ENCODE measurements around the gene TMEM8B. TPM values are rescaled to one million over a fixed set of nuclear protein-coding genes. Genes with fewer than 3 reads are reported as not detected.
"Not testable (repeated sequence)": the region's sequence is repeated elsewhere in the genome, so short reads cannot be mapped to it uniquely, and the experiment has no call there.

The TMEM8B gene
- total RNA-seq, 3 donors from 2014 or later = 1.5 to 1.9 (median 1.8) TPM

DNA sequence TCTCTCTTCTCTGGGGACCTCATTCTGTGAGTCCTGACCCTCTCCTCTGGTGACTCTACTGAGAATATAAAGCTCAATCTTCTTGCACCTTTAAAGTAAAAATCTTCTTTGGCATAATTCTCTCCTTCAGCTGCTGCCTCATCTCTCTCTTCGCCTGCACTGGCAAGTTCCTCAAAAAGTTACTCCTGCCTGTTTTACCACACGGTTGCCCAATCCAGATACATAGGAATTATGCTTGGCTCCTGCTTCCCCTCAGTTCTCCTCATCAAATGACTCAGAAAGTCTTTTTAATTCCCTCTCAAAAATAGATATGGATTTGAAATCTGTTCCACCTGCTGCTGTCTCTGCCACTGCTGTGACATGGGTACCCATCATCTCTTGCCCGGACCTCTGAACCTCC is 62.6 kb downstream of the TMEM8B start:
- H3K27me3 Mint-ChIP-seq (ENCODE audit: low read depth) = peaks cover 21% of the 10 kb centered on the region
- no peaks in the 10 kb centered on the region for H3K4me1 Mint-ChIP-seq (ENCODE audit: low read depth)

DNA sequence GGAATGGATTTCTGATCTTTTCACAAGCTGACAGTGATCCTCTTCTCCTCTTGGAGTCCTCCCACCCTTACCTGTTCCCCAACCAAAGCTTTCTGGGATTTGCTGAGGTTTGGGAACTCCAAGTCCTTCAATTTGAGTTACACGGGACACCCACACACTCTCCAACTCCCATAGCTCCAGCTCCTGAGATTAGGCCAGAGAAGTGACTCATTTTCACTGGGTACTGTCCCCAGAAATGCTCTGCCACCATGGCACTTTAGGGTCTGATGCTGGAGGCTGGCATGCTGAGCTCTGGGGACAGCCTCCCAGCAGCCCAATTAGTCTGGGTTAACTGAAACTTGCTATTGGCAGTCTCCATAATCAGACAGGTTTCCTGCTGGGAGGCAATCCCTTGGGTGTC is 63.0 kb downstream of the TMEM8B start:
- no peak for DNase-seq
- no peak for ATAC-seq
- Mint-ChIP-seq H3K36me3 (ENCODE audit: insufficient read depth) (no peaks in the 10 kb centered on the region), H3K9me3 (no peaks in the 10 kb centered on the region), H3K27me3 (ENCODE audit: low read depth) (peaks cover 21% of the 10 kb centered on the region), H3K4me1 (ENCODE audit: low read depth) (no peaks in the 10 kb centered on the region), H3K4me3 (no peak overlapping the region)

More for the DNA sequence above, 62.6 kb downstream of the TMEM8B start:
- H3K36me3 Mint-ChIP-seq (ENCODE audit: insufficient read depth) = no peaks in the 10 kb centered on the region
- DNase-seq = no peak
- H3K4me3 Mint-ChIP-seq = no peak overlapping the region
- no peaks in the 10 kb centered on the region for H3K9me3 Mint-ChIP-seq
- ATAC-seq = no peak

DNA sequence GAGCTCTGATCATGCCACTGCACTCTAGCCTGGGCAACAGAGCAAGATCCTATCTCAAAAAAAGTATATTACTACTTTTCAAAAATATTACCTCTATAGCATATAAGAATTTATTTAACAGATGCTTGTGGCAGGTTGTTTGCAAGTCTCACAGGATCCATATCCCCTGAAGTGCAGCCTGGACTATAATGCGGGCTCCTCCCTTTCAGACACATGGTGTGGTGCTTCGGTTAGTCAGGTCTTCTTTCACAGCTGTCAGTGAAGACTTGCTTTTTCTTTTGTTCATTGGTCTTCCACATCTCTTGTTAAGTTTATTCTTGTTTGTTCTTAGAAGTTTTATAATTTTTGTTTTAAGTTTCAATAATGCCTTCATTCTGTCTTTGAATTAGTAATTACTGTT is 67.5 kb downstream of the TMEM8B start:
- Mint-ChIP-seq H3K36me3 (ENCODE audit: insufficient read depth) (no peaks in the 10 kb centered on the region), H3K4me1 (ENCODE audit: low read depth) (no peaks in the 10 kb centered on the region), H3K27me3 (ENCODE audit: low read depth) (peaks cover 21% of the 10 kb centered on the region), H3K9me3 (no peaks in the 10 kb centered on the region), H3K4me3 (no peak overlapping the region)
- ATAC-seq (no peak), DNase-seq (no peak)

DNA sequence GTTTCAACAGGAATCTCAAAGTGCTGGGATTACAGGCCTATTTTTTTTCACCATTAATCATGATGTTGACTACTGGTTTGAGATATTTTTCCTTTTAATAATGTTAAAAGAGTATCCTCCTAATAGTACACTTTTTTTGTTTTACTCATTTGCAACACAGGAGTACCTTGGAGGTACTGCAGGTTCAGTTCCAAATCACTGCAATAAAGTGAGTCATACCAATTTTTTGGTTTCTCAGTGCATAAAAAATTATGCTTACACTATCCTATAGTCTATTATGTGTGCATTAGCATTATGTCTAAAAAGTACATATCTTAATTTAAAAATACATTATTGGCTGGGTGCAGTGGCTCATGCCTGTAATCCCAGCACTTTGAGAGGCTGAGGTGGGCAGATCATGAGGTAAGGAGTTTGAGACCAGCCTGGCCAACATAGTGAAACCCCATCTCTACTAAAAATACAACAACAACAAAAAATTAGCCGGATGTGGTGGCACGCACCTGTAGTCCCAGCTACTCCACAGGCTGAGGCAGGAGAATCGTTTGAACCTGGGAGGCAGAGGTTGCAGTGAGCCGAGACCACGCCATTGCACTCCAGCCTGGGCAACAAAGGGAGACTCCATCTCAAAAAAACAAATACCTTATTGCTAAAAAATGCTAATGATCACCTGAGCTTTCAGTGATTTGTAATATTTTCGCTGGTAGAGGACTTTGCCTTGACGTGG is 68.5 kb downstream of the TMEM8B start:
- H3K4me1 Mint-ChIP-seq (ENCODE audit: low read depth); H3K9me3 Mint-ChIP-seq; DNase-seq; H3K4me3 Mint-ChIP-seq; H3K36me3 Mint-ChIP-seq (ENCODE audit: insufficient read depth); ATAC-seq: not testable (repeated sequence)
- H3K27me3 Mint-ChIP-seq (ENCODE audit: low read depth) = peaks cover 15% of the 10 kb centered on the region

DNA sequence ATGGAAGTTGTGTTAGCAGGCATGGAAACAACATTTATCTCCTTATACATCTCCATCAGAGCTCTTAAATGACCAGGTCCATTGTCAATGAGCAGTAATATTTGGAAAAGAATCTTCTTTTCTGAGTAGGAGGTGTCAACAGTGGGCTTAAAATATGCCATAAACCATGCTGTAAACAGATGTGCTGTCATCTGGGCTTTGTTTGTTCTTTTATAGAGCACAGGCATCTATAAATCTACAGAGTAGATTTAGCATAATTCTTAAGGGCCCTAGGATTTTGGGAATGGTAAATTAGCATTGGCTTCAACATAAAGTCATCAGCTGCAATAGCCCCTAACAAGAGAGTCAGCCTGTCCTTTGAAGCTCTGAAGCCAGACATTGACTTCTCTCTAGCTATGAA is 69.3 kb downstream of the TMEM8B start:
- Mint-ChIP-seq H3K36me3 (ENCODE audit: insufficient read depth) (no peaks in the 10 kb centered on the region), H3K9me3 (no peaks in the 10 kb centered on the region), H3K27me3 (ENCODE audit: low read depth) (peaks cover 17% of the 10 kb centered on the region), H3K4me1 (ENCODE audit: low read depth) (peaks cover 6% of the 10 kb centered on the region), H3K4me3 (no peak overlapping the region)
- DNase-seq = no peak
- no peak for ATAC-seq

DNA sequence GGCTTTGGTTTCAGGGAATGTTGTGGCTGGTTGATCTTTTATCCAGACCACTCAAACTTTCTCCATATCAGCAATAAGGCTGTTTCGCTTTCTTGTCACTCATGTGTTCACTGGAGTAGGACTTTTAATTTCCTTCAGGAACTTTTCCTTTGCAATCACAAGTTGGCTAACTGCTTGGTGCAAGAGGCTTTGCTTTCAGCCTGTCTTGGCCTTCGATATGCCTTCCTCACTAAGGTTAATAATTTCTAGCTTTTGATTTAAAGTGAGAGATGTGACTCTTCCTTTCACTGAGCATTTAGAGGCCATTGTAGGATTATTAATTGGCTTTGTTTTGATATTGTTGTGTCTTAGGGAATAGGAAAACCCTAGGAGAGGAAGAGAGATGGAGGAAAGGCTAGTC is 70.0 kb downstream of the TMEM8B start:
- peaks cover 13% of the 10 kb centered on the region for H3K27me3 Mint-ChIP-seq (ENCODE audit: low read depth)
- no peaks in the 10 kb centered on the region for H3K36me3 Mint-ChIP-seq (ENCODE audit: insufficient read depth)
- ATAC-seq (no peak), DNase-seq (no peak)
- H3K9me3 Mint-ChIP-seq = no peaks in the 10 kb centered on the region
- H3K4me3 Mint-ChIP-seq = no peak overlapping the region
- peaks cover 8% of the 10 kb centered on the region for H3K4me1 Mint-ChIP-seq (ENCODE audit: low read depth)

DNA sequence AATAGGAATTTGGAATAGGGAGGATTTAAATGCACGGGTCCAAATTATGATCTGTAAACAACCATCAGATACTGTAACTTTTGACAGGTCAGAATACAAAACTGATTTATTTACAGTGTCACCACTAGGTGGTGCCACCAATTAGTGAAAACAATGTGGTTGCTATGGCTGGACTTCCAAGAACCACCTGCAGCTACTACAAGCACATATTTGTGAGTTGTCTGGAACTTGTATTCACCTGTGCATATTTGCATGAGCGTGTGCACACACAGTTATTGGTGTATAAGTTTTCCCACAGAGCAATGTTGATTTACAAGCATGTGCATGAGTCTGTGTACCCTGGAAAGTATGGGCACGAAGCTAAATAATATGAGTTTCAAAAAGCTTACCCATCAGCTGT is 74.0 kb downstream of the TMEM8B start:
- no peaks in the 10 kb centered on the region for H3K9me3 Mint-ChIP-seq
- no peak overlapping the region for H3K4me3 Mint-ChIP-seq
- H3K4me1 Mint-ChIP-seq (ENCODE audit: low read depth) = peaks cover 24% of the 10 kb centered on the region
- no peak for DNase-seq
- H3K36me3 Mint-ChIP-seq (ENCODE audit: insufficient read depth) = no peaks in the 10 kb centered on the region
- peak in 1 of 2 donors; percentile 59 for ATAC-seq
- H3K27me3 Mint-ChIP-seq (ENCODE audit: low read depth) = peaks cover 4% of the 10 kb centered on the region

DNA sequence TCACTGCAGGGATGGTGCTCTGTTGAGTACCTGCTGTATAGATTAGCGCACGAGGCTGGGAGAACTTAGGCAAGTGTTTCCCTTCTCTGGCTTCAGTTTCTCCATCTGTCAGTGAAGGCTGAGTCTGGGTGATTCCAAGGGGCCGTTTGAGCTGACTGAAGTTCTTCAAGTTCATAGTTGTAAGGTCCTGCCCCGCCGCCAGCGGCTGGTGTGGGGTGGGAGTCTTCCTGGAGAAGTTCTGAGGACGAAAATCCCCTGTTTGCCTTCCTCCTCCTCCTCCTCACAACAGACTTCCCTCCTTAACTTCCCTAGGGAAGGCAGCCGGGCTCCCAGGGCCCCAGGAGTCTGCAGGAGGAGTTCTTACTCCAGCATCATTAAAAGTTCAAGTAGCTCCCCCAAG is 75.3 kb downstream of the TMEM8B start:
- no peak overlapping the region for H3K4me3 Mint-ChIP-seq
- H3K4me1 Mint-ChIP-seq (ENCODE audit: low read depth) = peaks cover 37% of the 10 kb centered on the region
- no peaks in the 10 kb centered on the region for H3K36me3 Mint-ChIP-seq (ENCODE audit: insufficient read depth)
- no peak for DNase-seq
- ATAC-seq = no peak
- peaks cover 4% of the 10 kb centered on the region for H3K27me3 Mint-ChIP-seq (ENCODE audit: low read depth)
- H3K9me3 Mint-ChIP-seq = no peaks in the 10 kb centered on the region

DNA sequence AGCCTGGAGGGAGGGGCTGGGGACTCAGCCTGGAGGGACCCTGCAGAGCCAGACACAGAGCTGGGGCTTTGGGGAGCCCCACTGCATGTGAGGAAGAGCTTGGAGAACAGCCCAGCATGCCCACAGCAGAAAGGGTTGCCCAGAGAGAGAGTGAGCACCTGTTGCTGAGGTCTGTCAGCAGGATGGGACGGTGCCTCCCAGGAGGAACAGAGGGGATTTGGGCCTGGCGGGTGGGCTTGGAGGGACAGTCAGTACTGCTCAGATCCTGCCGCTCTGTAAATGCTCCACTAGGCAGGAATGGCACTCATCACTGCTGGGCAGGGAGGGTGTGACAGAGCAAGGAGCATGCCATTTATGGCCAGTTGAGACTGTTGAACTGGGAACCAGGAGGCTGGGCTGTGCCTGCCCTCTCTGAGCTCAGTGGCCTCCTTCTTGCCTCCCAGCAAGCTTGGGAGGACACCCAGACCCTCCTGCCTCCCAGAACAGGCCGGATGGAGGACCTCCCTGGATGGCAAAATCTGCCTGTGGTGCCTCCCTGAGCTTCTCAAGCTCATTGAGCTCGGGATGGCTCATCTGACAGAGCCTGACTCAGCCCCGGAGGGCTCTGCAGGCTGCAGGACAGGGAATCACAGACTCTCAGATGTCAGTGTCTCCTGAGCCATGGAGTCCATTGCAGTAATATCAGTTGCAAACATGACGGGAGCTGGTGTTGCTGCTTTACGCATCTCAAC is 76.2 kb downstream of the TMEM8B start:
- H3K9me3 Mint-ChIP-seq = no peaks in the 10 kb centered on the region
- H3K27me3 Mint-ChIP-seq (ENCODE audit: low read depth) = peaks cover 4% of the 10 kb centered on the region
- peaks cover 46% of the 10 kb centered on the region for H3K4me1 Mint-ChIP-seq (ENCODE audit: low read depth)
- ATAC-seq (no peak), DNase-seq (no peak)
- no peaks in the 10 kb centered on the region for H3K36me3 Mint-ChIP-seq (ENCODE audit: insufficient read depth)
- H3K4me3 Mint-ChIP-seq = no peak overlapping the region

DNA sequence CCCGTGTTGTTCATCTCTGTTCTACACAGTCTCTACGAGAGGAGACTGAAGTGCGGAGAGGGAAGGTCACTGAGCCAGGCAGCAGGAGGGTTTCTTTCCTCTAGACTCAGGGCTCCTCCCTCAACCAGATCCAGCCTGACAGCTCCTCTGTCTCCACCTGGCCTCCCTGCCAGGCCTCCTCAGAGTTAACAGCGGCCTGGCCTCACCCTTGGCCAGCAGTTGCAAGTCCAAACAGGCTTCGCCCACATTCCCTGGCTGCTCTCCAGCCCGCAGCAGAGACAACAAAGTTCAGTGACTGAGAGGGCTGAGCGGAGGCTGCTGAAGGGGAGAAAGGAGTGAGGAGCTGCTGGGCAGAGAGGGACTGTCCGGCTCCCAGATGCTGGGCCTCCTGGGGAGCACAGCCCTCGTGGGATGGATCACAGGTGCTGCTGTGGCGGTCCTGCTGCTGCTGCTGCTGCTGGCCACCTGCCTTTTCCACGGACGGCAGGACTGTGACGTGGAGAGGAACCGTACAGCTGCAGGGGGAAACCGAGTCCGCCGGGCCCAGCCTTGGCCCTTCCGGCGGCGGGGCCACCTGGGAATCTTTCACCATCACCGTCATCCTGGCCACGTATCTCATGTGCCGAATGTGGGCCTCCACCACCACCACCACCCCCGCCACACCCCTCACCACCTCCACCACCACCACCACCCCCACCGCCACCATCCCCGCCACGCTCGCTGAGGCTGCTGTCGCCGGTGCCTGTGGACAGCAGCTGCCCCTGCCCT is 77.1 kb downstream of the TMEM8B start, which contains the start of gene HRCT1:
HRCT1 (plus strand) TSS at position 291 of the 768 bp plus-strand sequence; CDS start at position 377, 86 bp downstream.
- Mint-ChIP-seq H3K4me1 (ENCODE audit: low read depth) (peaks cover 54% of the 10 kb centered on the region), H3K4me3 (no peak within 1 kb of the TSS), H3K9me3 (no peaks in the 10 kb centered on the region), H3K27me3 (ENCODE audit: low read depth) (peaks cover 2% of the 10 kb centered on the region), H3K36me3 (ENCODE audit: insufficient read depth) (no peaks in the 10 kb centered on the region)
- no peak for ATAC-seq
- no peak for DNase-seq

DNA sequence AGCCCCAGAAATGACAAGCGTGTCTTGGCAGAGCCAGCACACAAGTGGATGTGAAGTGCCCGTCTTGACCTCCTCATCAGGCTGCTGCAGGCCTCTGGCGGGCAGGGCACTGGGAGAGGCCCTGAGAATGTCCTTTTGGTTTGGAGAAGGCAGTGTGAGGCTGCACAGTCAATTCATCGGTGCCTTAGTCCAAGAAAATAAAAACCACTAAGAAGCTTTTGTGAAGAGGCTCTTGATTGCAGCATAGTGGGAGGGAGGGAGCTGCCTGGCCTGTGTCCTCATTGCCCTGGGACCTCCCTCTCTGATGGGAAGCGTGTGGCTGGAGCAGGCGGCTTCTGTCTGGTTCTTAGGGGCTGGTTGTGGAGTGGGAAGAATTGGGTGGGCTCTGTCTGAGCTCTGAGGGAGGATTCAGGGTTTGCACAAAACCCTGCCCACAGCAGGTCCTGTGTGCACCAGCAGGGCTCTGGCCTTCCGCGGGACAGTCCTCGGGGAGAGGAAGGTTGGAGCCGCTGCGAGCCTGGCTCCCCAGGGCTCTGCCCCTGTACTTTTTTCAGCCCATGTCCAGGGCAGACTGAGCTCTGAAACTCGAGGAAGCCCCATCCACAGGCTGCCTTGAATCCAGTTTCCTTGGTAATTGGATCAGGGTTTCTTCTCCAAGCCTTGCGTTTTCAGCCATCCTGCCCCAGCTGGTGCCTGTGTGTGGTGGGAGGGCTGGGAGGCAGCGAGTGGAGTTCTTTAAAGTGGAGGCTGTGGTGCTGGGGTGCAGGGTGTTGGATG is 78.1 kb downstream of the TMEM8B start:
- ATAC-seq = no peak
- H3K4me1 Mint-ChIP-seq (ENCODE audit: low read depth) = peaks cover 63% of the 10 kb centered on the region
- no peaks in the 10 kb centered on the region for H3K36me3 Mint-ChIP-seq (ENCODE audit: insufficient read depth)
- peaks cover 2% of the 10 kb centered on the region for H3K27me3 Mint-ChIP-seq (ENCODE audit: low read depth)
- no peak overlapping the region for H3K4me3 Mint-ChIP-seq
- no peaks in the 10 kb centered on the region for H3K9me3 Mint-ChIP-seq
- no peak for DNase-seq

DNA sequence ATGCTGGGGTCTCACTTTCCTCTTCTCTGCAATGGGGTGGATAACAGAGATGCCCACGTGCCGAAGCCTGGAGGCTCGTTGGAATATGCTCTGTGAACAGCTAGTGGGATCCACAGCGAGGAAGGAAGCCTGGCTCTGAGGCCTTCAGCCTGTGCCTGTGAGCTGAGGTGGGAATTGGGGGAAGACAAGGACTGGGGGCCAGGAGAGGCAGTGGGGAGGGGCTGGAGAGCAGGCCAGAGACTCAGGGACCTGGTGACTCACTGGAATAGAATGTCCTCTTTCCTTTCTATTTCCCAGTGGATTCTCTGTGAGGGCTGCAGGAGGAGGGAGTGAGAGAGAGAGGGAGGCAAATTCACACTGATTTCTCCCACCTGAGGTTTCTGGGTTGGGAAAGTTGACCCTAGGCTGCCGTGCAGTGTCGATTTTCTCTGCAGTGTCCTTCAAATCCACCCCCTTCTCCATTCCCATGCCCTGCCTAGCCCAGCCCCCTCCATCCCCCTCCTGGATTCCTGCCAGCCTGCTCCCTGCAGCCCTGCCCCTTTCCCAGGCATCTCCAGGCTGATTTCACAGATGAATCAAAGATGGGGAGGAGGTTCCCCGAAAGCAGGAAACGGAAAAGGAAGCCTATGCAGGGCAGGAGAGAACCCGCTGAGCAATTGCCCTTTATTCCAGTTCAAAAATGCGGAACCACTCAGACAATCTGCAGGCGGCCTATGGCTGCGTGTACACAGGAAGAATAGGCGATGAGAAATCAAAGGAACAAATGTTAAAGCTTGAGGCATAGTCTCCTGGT is 78.9 kb downstream of the TMEM8B start:
- ATAC-seq (peak in 1 of 2 donors; percentile 16), DNase-seq (no peak)
- Mint-ChIP-seq H3K36me3 (ENCODE audit: insufficient read depth) (no peaks in the 10 kb centered on the region), H3K4me3 (no peak overlapping the region), H3K9me3 (no peaks in the 10 kb centered on the region), H3K4me1 (ENCODE audit: low read depth) (peaks cover 62% of the 10 kb centered on the region), H3K27me3 (ENCODE audit: low read depth) (peaks cover under 1% of the 10 kb centered on the region)

DNA sequence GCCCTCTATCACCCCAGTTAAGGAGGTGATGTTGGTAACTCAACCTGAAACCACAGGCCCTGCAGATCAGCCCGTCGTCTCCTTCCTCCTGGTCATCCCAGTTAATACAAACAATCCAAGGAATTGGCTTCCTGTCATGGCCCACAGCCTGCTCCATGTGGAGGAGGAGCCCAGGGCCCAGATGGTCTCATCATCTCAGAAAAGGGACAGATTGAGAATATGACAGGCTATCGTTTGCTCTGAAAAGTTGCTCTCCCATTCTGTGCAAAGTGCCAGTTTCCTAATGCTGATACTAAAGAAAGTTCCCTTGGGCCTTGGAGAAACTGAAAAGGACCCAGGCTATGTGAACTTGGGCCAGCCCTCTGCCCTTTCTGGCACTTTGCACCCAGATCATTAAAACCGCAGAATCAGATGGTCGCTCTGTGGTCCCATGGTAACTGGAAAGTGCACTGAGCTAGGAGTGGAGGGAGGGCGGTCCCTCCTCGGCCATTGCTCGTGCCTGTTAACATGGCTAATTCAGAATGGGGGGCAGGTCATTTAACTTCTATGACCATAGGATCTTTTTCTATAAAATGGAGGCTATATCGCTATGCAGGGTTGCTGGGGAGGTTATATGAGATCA is 79.6 kb downstream of the TMEM8B start:
- Mint-ChIP-seq H3K27me3 (ENCODE audit: low read depth) (no peaks in the 10 kb centered on the region), H3K9me3 (no peaks in the 10 kb centered on the region), H3K36me3 (ENCODE audit: insufficient read depth) (no peaks in the 10 kb centered on the region), H3K4me1 (ENCODE audit: low read depth) (peaks cover 57% of the 10 kb centered on the region), H3K4me3 (no peak overlapping the region)
- DNase-seq (no peak), ATAC-seq (no peak)

Measured in activated T-cell treated with anti-CD3 and anti-CD28 coated beads, Interleukin-2, amount 50 U/mL, for 4 hours (primary cell).